CD4-positive, alpha-beta T cell (primary cell): ENCODE measurements around the gene CACNA1D. TPM values are rescaled to one million over a fixed set of nuclear protein-coding genes. Genes with fewer than 3 reads are reported as not detected.

Experiments used
- ATAC-seq: fragments of 200-7000 bp; cut with Tn5 transposase; one replicate; pipeline ENCODE4 v1.10.0; 2022; ENCODE audit warnings: mild to moderate bottlenecking; ENCODE audit not compliant: poor library complexity
- CTCF ChIA-PET: fragments of 350-600 bp; sonication (Branson Sonifier 250); formaldehyde crosslinking; loops from one replicate; lab custom pipeline; 2021; ENCODE audit warnings: antibody characterized with exemption, inconsistent platforms; lab: Charles Lee
- POLR2A ChIA-PET: fragments of 350-600 bp; sonication (Branson Sonifier 250); formaldehyde crosslinking; loops from one replicate; lab custom pipeline; 2021; ENCODE audit warnings: antibody characterized with exemption, inconsistent platforms; lab: Charles Lee
- DNase-seq, 14 experiments: peaks; one replicate each; pipeline ENCODE4 v3.0.0-alpha.2; 2013 to 2020; ENCODE audit warnings: mixed read lengths in 2 of 14
- H3K27ac ChIP-seq, 2 donors: one replicate each; pipeline versions ENCODE4 v1.5.1 to v1.7.0; 2013; ENCODE audit warnings: low read length in 2 of 2, low read depth in 1 of 2, mild to moderate bottlenecking in 1 of 2
- H3K27me3 ChIP-seq, 2 experiments: 1 replicate in 1 of 2; 2 replicates in 1 of 2; pipeline versions ENCODE4 v1.6.1 to v1.7.0; 2013; ENCODE audit warnings: low read length in 2 of 2, control low read depth in 1 of 2, mild to moderate bottlenecking in 1 of 2, moderate library complexity in 1 of 2; ENCODE audit not compliant: insufficient read depth in 2 of 2, control insufficient read depth in 1 of 2
- H3K36me3 ChIP-seq: one replicate; pipeline ENCODE4 v1.6.1; 2013; ENCODE audit warnings: low read length, control low read depth; ENCODE audit not compliant: insufficient read depth
- H3K4me1 ChIP-seq: one replicate; pipeline ENCODE4 v1.6.1; 2013; ENCODE audit warnings: low read length, control low read depth; ENCODE audit not compliant: insufficient read depth
- H3K4me3 ChIP-seq: one replicate; pipeline ENCODE4 v1.5.1; 2013; ENCODE audit warnings: mild to moderate bottlenecking, low read length, moderate library complexity
- H3K9me3 ChIP-seq, 2 experiments: 1 replicate in 1 of 2; 2 replicates in 1 of 2; pipeline versions ENCODE4 v1.6.1 to v1.7.0; 2013; ENCODE audit warnings: low read length in 2 of 2, mild to moderate bottlenecking in 2 of 2, control low read depth in 1 of 2, moderate library complexity in 1 of 2; ENCODE audit not compliant: control insufficient read depth in 1 of 2, insufficient read depth in 1 of 2
- H3K27ac Mint-ChIP-seq: one replicate; pipeline ENCODE4 v1.8.0; 2020; ENCODE audit warnings: mixed read lengths
- H3K27me3 Mint-ChIP-seq: one replicate; pipeline ENCODE4 v1.8.0; 2021; ENCODE audit warnings: mixed read lengths
- H3K36me3 Mint-ChIP-seq: one replicate; pipeline ENCODE4 v1.8.0; 2021; ENCODE audit warnings: low read depth, mixed read lengths
- H3K4me1 Mint-ChIP-seq: one replicate; pipeline ENCODE4 v1.8.0; 2021; ENCODE audit warnings: low read depth, mixed read lengths
- H3K4me3 Mint-ChIP-seq: one replicate; pipeline ENCODE4 v1.8.0; 2020; ENCODE audit warnings: mild to moderate bottlenecking, mixed read lengths
- H3K9me3 Mint-ChIP-seq: one replicate; pipeline ENCODE4 v1.8.0; 2020; ENCODE audit warnings: mixed read lengths
- CTCF ChIP-seq: fragments of 200-600 bp; IDR thresholded peaks from one replicate; pipeline ENCODE4 v1.8.0; 2022; ENCODE audit warnings: antibody characterized with exemption, mild to moderate bottlenecking
- intact Hi-C, 2 experiments: fragments of 100-400 bp; cut with DNase I in 1 of 2; cut with micrococcal nuclease in 1 of 2; formaldehyde crosslinking; loops; one replicate each; pipeline versions ENCODE4 v1.15.1 to v1.9.0; 2023 to 2025; cut with DNase I, micrococcal nuclease
- total RNA-seq, 174 experiments: library from RNA in 2 of 174; stranded (reverse) in 2 of 174; gene quantifications; one replicate each; pipeline ENCODE4 v1.2.3 and lab custom pipeline; 2021 to 2026

CACNA1D gene
- total RNA-seq, 2 experiments from 2014 or later = not detected

- ATAC-seq (no peak), DNase-seq (no peak)
- H3K36me3 Mint-ChIP-seq = no peaks in the 10 kb centered on the region
- Histone ChIP-seq H3K27me3 (peaks cover 0 to 2% of the 10 kb centered on the region in 2 experiments), H3K9me3 (no peaks in the 10 kb centered on the region), H3K27ac (no peak overlapping the region), H3K4me1 (no peaks in the 10 kb centered on the region), H3K4me3 (no peak overlapping the region), H3K36me3 (no peaks in the 10 kb centered on the region)
- H3K27me3 Mint-ChIP-seq = peaks cover 61% of the 10 kb centered on the region
- CTCF ChIA-PET = no interaction called here
- H3K4me3 Mint-ChIP-seq = no peak overlapping the region
- H3K4me1 Mint-ChIP-seq = no peaks in the 10 kb centered on the region
- TF ChIP-seq CTCF = no peak
- no peak overlapping the region for H3K27ac Mint-ChIP-seq
- no peaks in the 10 kb centered on the region for H3K9me3 Mint-ChIP-seq
- POLR2A ChIA-PET = no interaction called here
- intact Hi-C loops = loop anchor here in 1 of 2 experiments (10.0 kb wide), 1 partner anchor 253 kb away; no protein-coding TSS in a partner anchor
These were observed 177.0 kb downstream of the CACNA1D start for GRCh38 chr3:53671192-53671960.

- no peak for ATAC-seq
- Histone ChIP-seq H3K4me1 (no peaks in the 10 kb centered on the region), H3K27me3 (peaks cover 0 to 2% of the 10 kb centered on the region in 2 experiments), H3K4me3 (no peak overlapping the region), H3K9me3 (no peaks in the 10 kb centered on the region), H3K36me3 (no peaks in the 10 kb centered on the region), H3K27ac (no peak overlapping the region)
- intact Hi-C loops = loop anchor here in 1 of 2 experiments (10.0 kb wide), 1 partner anchor 253 kb away; no protein-coding TSS in a partner anchor
- Mint-ChIP-seq H3K27me3 (peaks cover 61% of the 10 kb centered on the region), H3K4me3 (no peak overlapping the region), H3K36me3 (no peaks in the 10 kb centered on the region), H3K27ac (no peak overlapping the region), H3K9me3 (no peaks in the 10 kb centered on the region), H3K4me1 (no peaks in the 10 kb centered on the region)
- DNase-seq = no peak
- no peak for TF ChIP-seq CTCF
- POLR2A ChIA-PET = no interaction called here
- CTCF ChIA-PET = interaction anchor here (0.6 kb wide), 1 partner anchor 9 kb away, joined by 4 read pairs; no protein-coding TSS in a partner anchor
These were observed 177.5 kb downstream of the CACNA1D start for GRCh38 chr3:53671961-53672299.

GRCh38 chr3:53672981-53673380 is 178.6 kb downstream of the CACNA1D start:
- peaks cover 2 to 4% of the 10 kb centered on the region in 2 experiments for H3K27me3 ChIP-seq
- ATAC-seq = no peak
- H3K9me3 Mint-ChIP-seq = no peaks in the 10 kb centered on the region
- DNase-seq = no peak
- H3K4me1 Mint-ChIP-seq = no peaks in the 10 kb centered on the region
- intact Hi-C loops = loop anchor here in 1 of 2 experiments (10.0 kb wide), 1 partner anchor 252 kb away; no protein-coding TSS in a partner anchor
- H3K27ac Mint-ChIP-seq = no peak overlapping the region
- H3K27ac ChIP-seq = no peak overlapping the region
- ChIA-PET POLR2A (no interaction called here), CTCF (no interaction called here)
- no peak for TF ChIP-seq CTCF
- H3K4me3 Mint-ChIP-seq = no peak overlapping the region
- H3K36me3 ChIP-seq = no peaks in the 10 kb centered on the region
- no peaks in the 10 kb centered on the region for H3K9me3 ChIP-seq
- H3K27me3 Mint-ChIP-seq = peaks cover 56% of the 10 kb centered on the region
- no peak overlapping the region for H3K4me3 ChIP-seq
- H3K4me1 ChIP-seq = no peaks in the 10 kb centered on the region
- H3K36me3 Mint-ChIP-seq = no peaks in the 10 kb centered on the region
